DMS53 (cell line): ENCODE results near the gene ZBTB17.
"Not testable (repeated sequence)": the region's sequence is repeated elsewhere in the genome, so short reads cannot be mapped to it uniquely, and the experiment has no call there.

Source experiments
- DNase-seq: peaks from one replicate; lab custom pipeline; 2025; lab: John Stamatoyannopoulos, UW

ZBTB17 gene

GRCh38 chr1:15934211-15935055, 41.5 kb downstream of the ZBTB17 start:
- DNase-seq: no peak

- no peak for DNase-seq
Observed at GRCh38 chr1:15933684-15934083, 42.2 kb downstream of the ZBTB17 start.

GRCh38 chr1:15932612-15933011, 43.3 kb downstream of the ZBTB17 start:
- DNase-seq: no peak

- DNase-seq: no peak
Observed at GRCh38 chr1:15931884-15932283, 44.0 kb downstream of the ZBTB17 start.

- DNase-seq: no peak
Observed at GRCh38 chr1:15931401-15931800, 44.5 kb downstream of the ZBTB17 start.

- DNase-seq: no peak
Observed at GRCh38 chr1:15928971-15929965, 46.6 kb downstream of the ZBTB17 start.

GRCh38 chr1:15926448-15926847, 49.5 kb downstream of the ZBTB17 start:
- DNase-seq: not testable (repeated sequence)

- no peak for DNase-seq
Observed at GRCh38 chr1:15923241-15923640, 52.7 kb downstream of the ZBTB17 start.

GRCh38 chr1:15918962-15919715, 56.8 kb downstream of the ZBTB17 start:
- DNase-seq: no peak

- no peak for DNase-seq
Observed at GRCh38 chr1:15916916-15917315, 59.0 kb downstream of the ZBTB17 start.

GRCh38 chr1:15916417-15916816, 59.5 kb downstream of the ZBTB17 start:
- no peak for DNase-seq

- no peak for DNase-seq
Observed at GRCh38 chr1:15915991-15916390, 59.9 kb downstream of the ZBTB17 start.

GRCh38 chr1:15913607-15914006, 62.3 kb downstream of the ZBTB17 start:
- not testable (repeated sequence) for DNase-seq

GRCh38 chr1:15911927-15912326, 64.0 kb downstream of the ZBTB17 start:
- no peak for DNase-seq

GRCh38 chr1:15911141-15911540, 64.8 kb downstream of the ZBTB17 start:
- no peak for DNase-seq

GRCh38 chr1:15908597-15908996, 67.3 kb downstream of the ZBTB17 start:
- DNase-seq: no peak

GRCh38 chr1:15902882-15903281, 73.0 kb downstream of the ZBTB17 start:
- no peak for DNase-seq

GRCh38 chr1:15900662-15901279, 75.1 kb downstream of the ZBTB17 start:
- DNase-seq: no peak

- DNase-seq: no peak
Observed at GRCh38 chr1:15899266-15899665, 76.6 kb downstream of the ZBTB17 start.

- not testable (repeated sequence) for DNase-seq
Observed at GRCh38 chr1:15896841-15897610, 78.9 kb downstream of the ZBTB17 start.

GRCh38 chr1:15895233-15895632, 80.7 kb downstream of the ZBTB17 start:
- no peak for DNase-seq
